KOPT-K1 (cell line): ENCODE results near the gene SLC6A13.
"Not testable (repeated sequence)": the region's sequence is repeated elsewhere in the genome, so short reads cannot be mapped to it uniquely, and the experiment has no call there.

Experiments used
- H3K27ac ChIP-seq: fragments of 200-600 bp; sonication (generic); 2 replicates; pipeline ENCODE4 v1.5.1; 2016; ENCODE audit warnings: antibody characterized with exemption, mild to moderate bottlenecking, low read depth, low read length; ENCODE audit not compliant: poor library complexity, severe bottlenecking
- H3K36me3 ChIP-seq: fragments of 200-600 bp; sonication (generic); 2 replicates; pipeline ENCODE4 v1.5.1; 2017; ENCODE audit warnings: antibody characterized with exemption, mild to moderate bottlenecking, low read length, moderate library complexity; ENCODE audit not compliant: insufficient read depth
- H3K9me3 ChIP-seq: fragments of 200-600 bp; sonication (generic); 2 replicates; pipeline ENCODE4 v1.5.1; 2017; ENCODE audit warnings: antibody characterized with exemption, low read length, mild to moderate bottlenecking; ENCODE audit not compliant: insufficient read depth, poor library complexity, severe bottlenecking

SLC6A13 gene

DNA sequence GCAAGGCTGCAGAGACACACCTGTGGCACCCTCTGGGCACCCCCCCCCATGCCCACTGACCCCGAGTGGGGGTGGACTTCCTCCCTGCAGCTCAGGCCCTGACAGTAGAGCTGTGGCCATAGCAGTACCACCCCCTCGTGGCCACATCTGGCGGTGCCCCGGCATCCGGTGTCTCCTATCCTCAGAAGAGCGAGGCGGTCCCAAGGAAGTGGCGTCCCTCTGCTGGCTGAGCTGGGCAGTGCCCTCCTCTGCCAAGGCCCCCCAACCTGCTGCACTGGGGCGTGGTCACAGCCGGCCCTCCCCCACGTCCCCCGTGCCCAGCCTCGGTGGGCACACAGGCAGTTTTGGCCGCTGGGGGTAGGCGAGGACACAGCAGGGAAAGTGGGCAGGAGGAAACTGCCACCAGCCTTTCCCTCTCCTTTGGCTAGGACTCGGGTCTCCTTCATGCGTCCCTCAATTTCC, 42.7 kb downstream of the SLC6A13 start:
- no peaks in the 10 kb centered on the region for H3K36me3 ChIP-seq
- no peak overlapping the region for H3K27ac ChIP-seq
- H3K9me3 ChIP-seq, result no peaks in the 10 kb centered on the region

GRCh38 chr12:218728-219590, 43.7 kb downstream of the SLC6A13 start:
- H3K9me3 ChIP-seq, result no peaks in the 10 kb centered on the region
- no peak overlapping the region for H3K27ac ChIP-seq
- no peaks in the 10 kb centered on the region for H3K36me3 ChIP-seq

- no peaks in the 10 kb centered on the region for H3K36me3 ChIP-seq
- no peak overlapping the region for H3K27ac ChIP-seq
- H3K9me3 ChIP-seq, result no peaks in the 10 kb centered on the region
Measured at GRCh38 chr12:218221-218620, 44.4 kb downstream of the SLC6A13 start.

DNA sequence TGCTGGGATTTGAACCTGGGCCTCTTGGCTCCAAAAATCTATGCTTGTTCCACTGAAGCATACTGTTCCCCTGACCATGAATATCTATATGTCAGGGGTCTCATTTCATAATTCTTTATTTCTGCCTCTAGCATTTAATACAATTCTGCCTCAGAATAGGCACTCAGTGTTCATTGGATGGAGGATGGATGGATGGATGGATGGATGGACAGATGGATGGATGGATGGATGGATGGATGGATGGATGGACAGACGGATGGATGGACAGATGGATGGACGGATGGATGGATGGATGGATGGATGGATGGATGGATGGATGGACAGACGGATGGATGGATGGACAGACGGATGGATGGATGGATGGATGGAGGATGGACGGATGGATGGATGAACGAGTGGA, 45.6 kb downstream of the SLC6A13 start:
- not testable (repeated sequence) for H3K27ac ChIP-seq, H3K9me3 ChIP-seq, H3K36me3 ChIP-seq

DNA sequence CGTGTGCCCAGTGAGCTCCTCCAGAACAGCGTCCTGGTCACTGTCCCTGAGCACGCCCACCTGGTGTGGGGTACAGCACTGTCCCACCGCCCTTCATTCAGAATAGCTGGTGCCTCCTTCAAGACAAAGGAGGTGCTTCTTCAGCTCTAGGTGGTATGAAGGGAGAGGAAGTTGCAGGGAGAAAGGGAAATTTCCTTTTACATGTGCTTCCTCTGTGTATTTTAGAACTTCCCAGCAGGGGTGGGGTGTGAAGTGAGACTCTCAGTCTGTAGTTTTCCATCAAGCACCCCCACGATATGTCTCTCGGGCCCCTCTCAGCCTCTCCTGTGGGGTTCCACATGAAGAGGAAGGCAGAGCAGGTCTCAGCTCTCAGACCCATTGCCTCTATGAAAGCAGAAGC, 47.5 kb downstream of the SLC6A13 start:
- Histone ChIP-seq H3K27ac (no peak overlapping the region), H3K9me3 (no peaks in the 10 kb centered on the region), H3K36me3 (no peaks in the 10 kb centered on the region)

DNA sequence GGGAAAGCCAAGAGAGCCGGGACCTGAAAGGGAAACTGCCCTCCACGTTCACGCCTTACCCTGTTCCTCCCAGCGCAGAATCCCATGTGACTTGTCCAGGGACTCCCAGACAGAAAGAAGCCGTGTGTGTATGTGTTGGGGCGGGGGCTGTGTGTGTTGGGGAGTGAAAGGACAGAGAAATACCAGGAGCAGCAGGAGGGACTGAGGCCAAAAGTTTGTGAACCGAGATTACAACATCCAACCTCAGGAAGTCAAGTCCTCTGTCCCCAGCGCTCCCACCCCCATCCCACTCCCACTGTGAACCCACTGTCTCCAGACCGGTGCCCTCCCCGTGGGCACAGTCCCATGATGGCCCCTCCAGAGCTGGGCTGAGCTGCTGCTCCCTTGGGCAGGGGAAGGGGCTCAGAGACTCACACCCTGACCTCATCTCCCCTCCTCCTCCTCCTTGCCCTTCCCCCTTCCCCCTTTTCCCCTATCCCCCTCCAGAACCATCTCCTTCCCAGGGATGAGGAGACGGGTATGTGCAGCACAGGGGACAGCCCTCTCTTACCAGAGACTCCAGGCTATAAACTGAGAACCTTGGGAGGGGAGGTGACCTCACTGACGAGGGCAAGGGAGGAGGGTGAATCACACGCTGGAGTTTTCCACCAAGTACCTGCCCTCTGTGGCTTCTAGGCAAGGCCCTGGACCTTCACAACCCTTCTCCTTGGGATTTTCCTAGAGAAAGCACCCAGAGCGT, 48.5 kb downstream of the SLC6A13 start, which contains the start of gene SLC6A12:
Gene SLC6A12, minus strand, starts transcription at position 155 of the 739 bp plus-strand sequence. CDS start 4,171 bp downstream, outside the sequence.
- no peak within 1 kb of the TSS for H3K27ac ChIP-seq
- no peaks in the 10 kb centered on the region for H3K36me3 ChIP-seq
- H3K9me3 ChIP-seq, result no peaks in the 10 kb centered on the region

DNA sequence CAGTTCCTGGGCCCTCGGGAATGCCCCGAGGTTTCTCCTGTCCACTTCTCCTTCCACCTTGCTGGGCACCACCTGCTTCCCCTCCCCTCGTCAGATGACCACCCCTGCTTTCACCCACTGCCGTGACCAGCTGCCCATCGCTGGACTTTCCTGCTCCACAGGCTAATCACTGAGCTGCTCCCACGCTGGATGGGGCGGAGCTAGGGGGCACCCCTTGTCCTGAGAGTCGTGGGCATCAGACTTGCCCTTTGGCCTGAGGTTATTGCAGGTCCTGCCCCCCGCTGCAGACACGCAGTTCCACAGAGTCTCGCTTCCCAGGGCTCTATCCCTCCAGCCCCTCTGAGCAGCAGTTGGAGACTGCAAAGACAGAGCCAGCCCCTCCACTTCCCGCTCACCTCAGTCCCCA, 49.1 kb downstream of the SLC6A13 start:
- H3K36me3 ChIP-seq, result no peaks in the 10 kb centered on the region
- H3K9me3 ChIP-seq, result no peaks in the 10 kb centered on the region
- no peak overlapping the region for H3K27ac ChIP-seq

DNA sequence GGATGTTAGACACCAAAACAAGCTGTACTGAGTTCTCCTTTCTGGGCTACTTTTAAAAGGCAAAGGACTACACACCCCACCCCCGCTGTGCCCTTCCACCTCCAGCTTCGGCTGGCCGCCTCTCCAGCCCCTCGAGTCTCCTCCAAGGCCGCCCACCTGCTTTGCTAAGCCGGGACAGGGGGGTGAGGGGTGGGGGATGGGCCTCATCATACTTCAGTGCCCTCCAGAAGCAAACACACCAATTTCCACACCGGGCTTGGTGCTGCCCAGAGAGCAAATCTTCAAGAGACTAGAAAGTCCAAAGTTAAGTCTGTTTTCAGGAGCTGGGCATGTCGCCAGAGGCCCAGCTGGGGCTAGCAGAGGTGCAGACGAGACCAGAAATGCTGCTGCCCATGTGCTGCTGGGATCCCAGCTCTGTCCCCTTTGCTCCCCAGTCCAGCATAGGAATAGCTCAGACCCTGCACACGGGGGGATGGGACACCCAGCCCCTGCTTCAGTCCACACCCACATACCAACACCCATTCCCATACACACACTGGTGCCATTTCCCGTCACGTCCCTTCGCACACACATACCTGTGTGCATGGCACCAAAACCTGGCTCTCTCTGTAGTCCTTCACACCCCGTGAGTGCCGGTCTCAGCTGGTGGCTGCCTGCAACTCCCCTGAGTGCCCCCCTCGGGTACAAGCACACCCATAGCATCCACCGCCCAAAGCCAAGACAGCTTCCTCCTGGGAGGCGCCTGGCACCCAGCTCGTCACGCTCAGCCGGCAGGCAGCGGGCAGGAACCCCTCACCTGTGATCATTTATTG, 49.7 kb downstream of the SLC6A13 start:
- no peaks in the 10 kb centered on the region for H3K9me3 ChIP-seq
- H3K36me3 ChIP-seq, result no peaks in the 10 kb centered on the region
- H3K27ac ChIP-seq, result no peak overlapping the region

DNA sequence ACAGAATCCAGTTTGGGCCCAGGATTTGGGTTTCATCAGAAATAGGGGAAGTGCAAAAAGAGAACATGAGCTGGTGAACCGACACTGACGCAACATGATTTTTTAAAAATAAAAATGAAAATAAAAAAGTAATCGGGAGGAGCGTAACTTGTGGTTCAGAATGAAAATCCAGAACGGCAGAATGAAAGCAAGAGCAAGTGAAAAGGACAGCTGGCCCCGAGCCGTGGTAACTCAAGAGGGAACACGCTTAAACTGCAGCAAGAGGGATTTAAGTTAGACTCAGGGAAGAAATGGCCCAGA, 50.3 kb downstream of the SLC6A13 start:
- Histone ChIP-seq H3K27ac (no peak overlapping the region), H3K36me3 (no peaks in the 10 kb centered on the region), H3K9me3 (no peaks in the 10 kb centered on the region)

GRCh38 chr12:211639-212414, 50.8 kb downstream of the SLC6A13 start:
- H3K9me3 ChIP-seq, result no peaks in the 10 kb centered on the region

DNA sequence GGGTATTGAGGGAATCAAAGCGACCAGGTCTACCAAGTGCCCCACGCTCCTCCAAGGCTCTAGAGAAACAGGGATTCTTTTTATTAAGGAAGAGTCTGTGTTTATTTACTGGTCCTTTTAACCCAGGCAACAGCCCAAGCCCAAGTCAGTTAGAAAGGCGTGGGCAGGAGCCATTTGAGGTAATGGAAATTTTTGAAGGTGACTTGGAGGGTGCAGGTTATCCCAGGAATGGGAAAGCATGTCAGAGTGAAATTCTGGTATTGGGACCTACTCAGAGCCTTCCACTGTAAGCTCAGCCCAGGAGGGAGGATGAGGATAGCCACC, 51.5 kb downstream of the SLC6A13 start:
- H3K9me3 ChIP-seq, result no peaks in the 10 kb centered on the region
- no peaks in the 10 kb centered on the region for H3K36me3 ChIP-seq
- H3K27ac ChIP-seq, result no peak overlapping the region

More at GRCh38 chr12:211639-212414, 50.8 kb downstream of the SLC6A13 start:
- no peak overlapping the region for H3K27ac ChIP-seq
- no peaks in the 10 kb centered on the region for H3K36me3 ChIP-seq

GRCh38 chr12:210277-211141, 52.1 kb downstream of the SLC6A13 start:
- H3K27ac ChIP-seq, result no peak overlapping the region
- no peaks in the 10 kb centered on the region for H3K36me3 ChIP-seq
- no peaks in the 10 kb centered on the region for H3K9me3 ChIP-seq

DNA sequence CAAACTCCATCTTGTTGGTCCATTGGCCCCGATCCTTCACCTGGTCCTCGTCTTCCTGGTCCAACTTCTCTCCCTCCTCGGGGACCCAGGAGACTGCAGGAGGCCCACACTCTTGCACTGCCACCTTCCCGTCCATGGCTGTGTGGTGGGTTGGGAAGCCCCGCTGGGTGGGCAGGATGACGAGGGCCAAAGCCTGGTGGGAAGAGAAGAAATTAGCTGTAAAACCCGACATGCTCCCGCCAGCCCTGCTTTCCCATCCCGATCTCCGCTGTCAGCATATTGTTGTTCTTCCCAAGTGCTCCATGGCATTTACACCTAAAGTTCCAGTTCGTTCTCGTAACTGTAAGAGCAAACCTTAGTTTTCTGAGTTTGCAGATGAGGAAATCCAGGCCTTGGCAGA, 52.8 kb downstream of the SLC6A13 start:
- Histone ChIP-seq H3K36me3 (no peaks in the 10 kb centered on the region), H3K9me3 (no peaks in the 10 kb centered on the region), H3K27ac (no peak overlapping the region)

- Histone ChIP-seq H3K36me3 (no peaks in the 10 kb centered on the region), H3K9me3 (no peaks in the 10 kb centered on the region), H3K27ac (no peak overlapping the region)
Measured at GRCh38 chr12:209246-209645, 53.4 kb downstream of the SLC6A13 start.
